ENCODE results near the gene DBF4B.
"Not testable (repeated sequence)": the region's sequence is repeated elsewhere in the genome, so short reads cannot be mapped to it uniquely, and the experiment has no call there.

Gene DBF4B

DNA sequence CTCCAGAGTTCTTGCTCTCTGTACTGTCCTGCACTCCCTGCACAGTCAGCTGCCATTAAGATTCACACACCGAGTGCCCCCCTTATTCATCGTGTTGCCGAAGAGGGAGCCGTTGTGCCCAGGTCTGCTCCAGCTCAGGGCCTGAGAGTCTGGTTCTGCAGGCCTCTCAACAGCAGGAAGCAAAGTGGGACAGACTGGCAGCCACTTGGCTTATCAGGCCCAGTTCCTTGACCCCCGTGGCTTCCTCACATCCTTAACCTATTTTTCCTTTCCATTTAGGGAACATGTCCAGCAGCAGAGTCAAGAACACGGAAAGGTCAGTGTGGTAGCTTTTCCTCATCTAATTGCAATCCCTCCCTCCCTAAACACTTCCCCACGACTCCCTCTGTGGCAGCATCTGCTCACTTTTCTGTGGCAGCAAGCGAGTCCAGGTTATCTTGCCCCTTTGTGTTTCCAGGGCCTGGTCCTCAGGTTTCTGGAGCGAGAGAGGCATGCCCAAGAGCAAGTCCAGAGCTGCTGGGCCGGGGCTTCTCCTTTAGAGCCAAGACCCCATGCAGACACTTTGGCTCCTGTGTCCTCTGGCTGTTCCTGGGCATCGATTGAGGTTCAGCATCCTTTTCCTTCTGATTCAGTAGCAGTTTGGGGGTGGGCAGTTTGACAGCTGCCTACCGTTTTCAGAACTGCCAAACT is 28.2 kb downstream of the DBF4B start:
- no peak for DNase-seq

- no peak for DNase-seq
Observed at GRCh38 chr17:44738214-44738906, 29.9 kb downstream of the DBF4B start.

DNA sequence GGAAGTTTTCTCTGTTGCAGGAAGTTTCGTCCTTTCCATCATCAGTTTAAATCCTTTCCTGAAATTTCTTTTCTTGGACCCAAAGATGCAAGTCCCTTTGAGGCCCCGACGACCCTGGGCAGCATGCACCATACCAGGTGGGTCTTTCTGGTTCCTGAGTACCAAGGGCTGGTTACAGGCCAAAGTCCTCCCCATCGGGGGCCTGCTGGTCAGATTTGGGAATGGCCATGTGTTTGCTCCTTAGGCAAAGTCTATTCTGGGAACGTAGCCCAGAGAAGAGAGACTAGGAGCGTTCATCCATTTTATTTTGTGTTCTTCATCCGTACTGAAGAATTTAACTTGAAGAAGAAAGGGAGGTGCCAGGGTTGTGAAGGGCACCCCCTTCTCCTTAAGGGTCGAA is 32.9 kb downstream of the DBF4B start:
- no peak for DNase-seq

GRCh38 chr17:44745301-44745700 is 36.8 kb downstream of the DBF4B start:
- DNase-seq, result no peak

GRCh38 chr17:44745738-44746137 is 37.3 kb downstream of the DBF4B start:
- DNase-seq, result not testable (repeated sequence)

DNA sequence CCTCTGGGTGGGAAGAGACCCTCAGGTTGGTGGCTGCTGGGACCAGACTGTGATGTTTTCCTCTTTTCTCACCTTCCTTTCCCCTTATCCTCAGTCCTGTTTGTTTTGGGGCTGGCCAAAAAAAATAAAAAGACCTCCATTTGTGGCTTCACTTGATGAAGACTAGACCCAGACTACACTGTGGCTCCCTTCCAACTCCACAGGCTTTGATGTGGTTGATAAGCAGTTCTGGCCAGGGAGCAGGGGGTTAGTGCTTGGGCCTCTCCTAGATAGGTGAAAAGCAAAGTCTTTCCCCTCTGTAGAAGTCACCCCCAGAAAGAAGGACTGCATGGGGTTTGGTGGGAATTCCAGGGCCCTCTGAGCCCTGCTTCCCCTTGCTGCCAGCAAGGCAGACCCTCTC is 39.1 kb downstream of the DBF4B start:
- DNase-seq, result peak; percentile 52

- DNase-seq, result no peak
Observed at GRCh38 chr17:44749076-44749979, 40.9 kb downstream of the DBF4B start.

DNA sequence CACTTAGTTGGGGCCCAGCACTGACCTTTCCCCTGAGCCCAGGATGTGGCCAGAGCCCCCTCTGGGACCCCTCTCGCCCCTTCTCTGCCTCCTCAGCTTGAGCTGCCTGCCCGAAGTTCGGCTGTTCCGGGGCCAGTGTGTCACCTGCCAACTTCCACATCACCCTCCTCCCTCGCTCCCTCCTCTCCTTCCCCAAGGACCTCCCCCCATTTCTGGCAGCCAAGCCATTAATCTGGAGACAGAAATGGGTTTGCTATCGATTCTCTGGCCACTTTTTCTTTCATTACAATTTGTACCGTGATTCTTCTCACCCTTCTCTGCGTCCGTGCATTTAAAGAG is 41.5 kb downstream of the DBF4B start:
- no peak for DNase-seq

GRCh38 chr17:44751331-44751730 is 42.9 kb downstream of the DBF4B start:
- no peak for DNase-seq

- DNase-seq, result no peak
Observed at GRCh38 chr17:44751806-44752205, 43.3 kb downstream of the DBF4B start.

GRCh38 chr17:44752953-44753861 is 44.7 kb downstream of the DBF4B start:
- DNase-seq, result no peak

DNA sequence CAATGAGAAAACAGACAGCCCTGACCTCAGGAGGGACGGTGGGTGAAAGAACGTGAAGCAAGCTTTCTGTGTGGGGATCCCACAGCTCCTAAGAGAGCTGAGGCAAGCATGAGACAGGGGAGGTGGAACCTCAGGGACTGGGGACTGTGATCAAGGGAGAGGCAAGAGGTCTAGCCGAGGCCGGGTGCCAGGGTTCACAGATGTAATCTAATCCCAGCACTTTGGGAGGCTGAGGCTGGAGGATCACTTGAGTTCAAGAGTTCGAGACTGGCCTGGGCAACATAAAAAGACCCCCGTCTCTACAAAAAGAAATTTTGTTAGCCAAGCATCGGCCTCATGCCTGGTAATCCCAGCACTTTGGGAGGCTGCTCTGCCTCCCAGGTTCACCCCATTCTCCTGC is 45.8 kb downstream of the DBF4B start:
- DNase-seq, result no peak

DNA sequence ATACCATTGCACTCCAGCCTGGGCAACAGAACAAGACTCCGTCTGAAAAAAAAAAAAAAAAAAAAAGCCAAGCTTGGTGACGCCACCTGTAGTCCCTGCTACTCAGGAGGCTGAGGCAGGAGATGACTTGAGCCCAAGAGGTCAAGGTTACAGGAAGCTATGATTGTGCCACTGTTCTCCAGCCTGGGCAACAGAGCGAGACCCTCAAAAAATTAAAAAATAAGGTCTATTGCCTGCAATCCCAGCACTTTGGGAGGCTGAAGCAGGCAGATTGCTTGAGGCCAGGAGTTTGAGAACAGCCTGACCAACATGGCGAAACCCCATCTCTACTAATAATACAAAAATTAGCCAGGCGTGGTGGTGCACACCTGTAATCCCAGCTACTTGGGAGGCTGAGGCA is 46.7 kb downstream of the DBF4B start:
- DNase-seq, result not testable (repeated sequence)

- no peak for DNase-seq
Observed at GRCh38 chr17:44757045-44757917, 48.8 kb downstream of the DBF4B start.

DNA sequence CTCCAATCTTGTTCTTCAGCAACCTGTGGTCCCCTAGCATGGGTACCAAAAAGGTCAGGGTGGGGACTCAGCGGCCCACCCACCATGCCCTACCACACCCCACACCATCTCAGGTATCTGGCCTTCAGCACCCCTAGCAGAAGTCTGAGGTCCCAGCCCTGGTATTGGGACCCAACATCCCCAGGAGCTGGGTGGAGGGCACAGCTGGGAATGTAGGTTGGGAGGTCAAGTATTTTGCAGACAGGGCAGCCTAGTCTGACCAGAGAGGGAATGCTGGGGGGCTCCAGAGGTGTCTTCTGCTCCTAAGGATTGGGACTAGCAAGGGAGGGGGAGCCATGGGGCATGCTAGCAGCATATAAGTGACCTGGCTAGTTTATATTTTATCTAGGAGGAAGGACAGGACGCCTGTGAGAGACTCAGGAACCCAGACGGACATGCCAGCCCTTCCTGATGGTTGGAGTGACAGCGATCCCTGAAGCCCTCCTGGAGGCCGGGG is 49.5 kb downstream of the DBF4B start:
- no peak for DNase-seq

DNA sequence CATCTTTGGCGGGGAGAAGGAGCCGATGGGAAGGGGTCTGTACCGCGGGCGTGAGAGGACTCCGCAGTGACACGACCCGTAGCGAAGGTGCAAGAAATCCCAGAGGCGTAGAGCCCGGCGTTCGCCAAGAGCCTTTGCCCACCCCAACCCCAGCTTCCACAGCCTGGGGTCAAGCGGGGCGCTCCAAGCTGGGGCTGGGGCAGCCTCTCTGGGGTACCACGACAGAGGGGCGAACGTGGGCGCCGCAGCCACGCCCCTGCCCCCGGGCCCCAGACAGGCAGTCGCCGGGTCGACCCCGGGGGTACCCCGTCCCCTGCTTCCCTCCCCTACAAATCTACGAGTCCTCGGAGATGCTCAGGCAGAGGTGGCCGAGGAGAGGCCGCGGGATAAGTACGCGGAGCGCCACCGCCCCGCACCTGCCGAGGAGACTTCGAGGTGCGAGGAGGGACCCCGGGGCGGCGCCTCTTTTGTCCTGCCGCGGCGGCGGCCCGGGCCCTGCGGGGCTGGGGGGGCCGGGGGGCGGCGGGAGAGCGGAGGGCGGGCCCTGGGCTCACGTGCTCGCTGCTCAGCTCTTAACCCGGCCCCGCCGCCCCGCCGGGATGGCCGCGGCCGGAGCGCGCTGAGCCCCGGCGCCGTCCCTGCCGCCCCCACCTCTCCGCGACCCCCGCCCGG is 50.1 kb downstream of the DBF4B start, which contains the start of gene ADAM11:
Gene ADAM11, plus strand, starts transcription at position 575 of the 672 bp plus-strand sequence. CDS start 212 bp downstream, outside the sequence.
- DNase-seq, result no peak

GRCh38 chr17:44759086-44759915 is 50.8 kb downstream of the DBF4B start:
- DNase-seq, result no peak

GRCh38 chr17:44759916-44760243 is 51.4 kb downstream of the DBF4B start:
- no peak for DNase-seq

GRCh38 chr17:44760474-44761308 is 52.2 kb downstream of the DBF4B start:
- DNase-seq, result no peak

Data from OCI-M1 (cell line).